Immature natural killer cell (primary cell): ENCODE results near the gene ARL3. TPM values are rescaled to one million over a fixed set of nuclear protein-coding genes. Genes with fewer than 3 reads are reported as not detected.

Experiments
- DNase-seq, 3 donors: peaks; one replicate each; pipeline ENCODE4 v3.0.0; 2022; ENCODE audit warnings: mixed read lengths in 1 of 3
- H3K27ac Mint-ChIP-seq, 6 donors: one replicate each; pipeline ENCODE4 v1.8.0; 2020; ENCODE audit warnings: mixed read lengths in 6 of 6, mild to moderate bottlenecking in 5 of 6, inconsistent platforms in 4 of 6, moderate library complexity in 3 of 6
- H3K27me3 Mint-ChIP-seq, 3 donors: one replicate each; pipeline ENCODE4 v1.8.0; 2020 to 2021; ENCODE audit warnings: low read depth in 3 of 3, mild to moderate bottlenecking in 3 of 3, mixed read lengths in 3 of 3, moderate library complexity in 3 of 3, inconsistent platforms in 1 of 3
- H3K36me3 Mint-ChIP-seq, 3 donors: one replicate each; pipeline ENCODE4 v1.8.0; 2020; ENCODE audit warnings: mixed read lengths in 3 of 3, inconsistent platforms in 2 of 3, mild to moderate bottlenecking in 2 of 3
- H3K4me1 Mint-ChIP-seq, 2 donors: one replicate each; pipeline ENCODE4 v1.8.0; 2020; ENCODE audit warnings: inconsistent platforms in 2 of 2, mild to moderate bottlenecking in 2 of 2, mixed read lengths in 2 of 2, moderate library complexity in 1 of 2
- H3K4me3 Mint-ChIP-seq, 5 donors: one replicate each; pipeline ENCODE4 v1.8.0; 2020; ENCODE audit warnings: mild to moderate bottlenecking in 5 of 5, mixed read lengths in 5 of 5, inconsistent platforms in 3 of 5, moderate library complexity in 3 of 5
- H3K9me3 Mint-ChIP-seq, 6 donors: one replicate each; pipeline ENCODE4 v1.8.0; 2020; ENCODE audit warnings: mild to moderate bottlenecking in 6 of 6, mixed read lengths in 6 of 6, inconsistent platforms in 4 of 6, moderate library complexity in 3 of 6
- polyA plus RNA-seq, 3 donors: library from polyadenylated mRNA; unstranded; fragments of 300-500 nt; fragmentation: Illumina TruSeq; gene quantifications; one replicate each; pipeline ENCODE4 v1.2.3, GENCODE V29; 2021

Gene ARL3
- polyA plus RNA-seq, 3 donors from 2014 or later, result 2.6 to 3.9 (median 3.6) TPM

- Mint-ChIP-seq H3K27me3 (peaks cover 6 to 11% (median 8%) of the 10 kb centered on the region in 3 donors), H3K4me3 (no peak overlapping the region), H3K27ac (peak overlapping the region in 3 of 6 donors; percentile 7 to 57 (median 23)), H3K36me3 (no peaks in the 10 kb centered on the region), H3K9me3 (no peaks in the 10 kb centered on the region), H3K4me1 (peaks cover 13 to 18% of the 10 kb centered on the region in 2 donors)
- DNase-seq, result no peak
Measured at GRCh38 chr10:102639537-102639936, 74.7 kb downstream of the ARL3 start.

- H3K27me3 Mint-ChIP-seq, result peaks cover 1 to 8% (median 2%) of the 10 kb centered on the region in 3 donors
- no peaks in the 10 kb centered on the region for H3K9me3 Mint-ChIP-seq
- H3K36me3 Mint-ChIP-seq, result peaks cover 4 to 9% (median 5%) of the 10 kb centered on the region in 3 donors
- peak overlapping the region in 3 of 6 donors; percentile 12 to 52 (median 46) for H3K27ac Mint-ChIP-seq
- DNase-seq, result no peak
- H3K4me3 Mint-ChIP-seq, result no peak overlapping the region
- peaks cover 6 to 9% of the 10 kb centered on the region in 2 donors for H3K4me1 Mint-ChIP-seq
Measured at GRCh38 chr10:102635377-102635776, 78.8 kb downstream of the ARL3 start.

- Mint-ChIP-seq H3K4me1 (peaks cover 6 to 9% of the 10 kb centered on the region in 2 donors), H3K27me3 (peaks cover 1 to 8% (median 2%) of the 10 kb centered on the region in 3 donors), H3K9me3 (no peaks in the 10 kb centered on the region), H3K4me3 (no peak overlapping the region), H3K36me3 (peaks cover 4 to 11% (median 5%) of the 10 kb centered on the region in 3 donors), H3K27ac (no peak overlapping the region)
- no peak for DNase-seq
Measured at GRCh38 chr10:102634686-102635085, 79.5 kb downstream of the ARL3 start.

- Mint-ChIP-seq H3K27me3 (peaks cover 1 to 6% (median 2%) of the 10 kb centered on the region in 3 donors), H3K9me3 (no peaks in the 10 kb centered on the region), H3K4me3 (no peak overlapping the region), H3K4me1 (peaks cover 6 to 9% of the 10 kb centered on the region in 2 donors), H3K27ac (no peak overlapping the region), H3K36me3 (peaks cover 4 to 11% (median 5%) of the 10 kb centered on the region in 3 donors)
- DNase-seq, result no peak
Measured at GRCh38 chr10:102633848-102634247, 80.3 kb downstream of the ARL3 start.

DNA sequence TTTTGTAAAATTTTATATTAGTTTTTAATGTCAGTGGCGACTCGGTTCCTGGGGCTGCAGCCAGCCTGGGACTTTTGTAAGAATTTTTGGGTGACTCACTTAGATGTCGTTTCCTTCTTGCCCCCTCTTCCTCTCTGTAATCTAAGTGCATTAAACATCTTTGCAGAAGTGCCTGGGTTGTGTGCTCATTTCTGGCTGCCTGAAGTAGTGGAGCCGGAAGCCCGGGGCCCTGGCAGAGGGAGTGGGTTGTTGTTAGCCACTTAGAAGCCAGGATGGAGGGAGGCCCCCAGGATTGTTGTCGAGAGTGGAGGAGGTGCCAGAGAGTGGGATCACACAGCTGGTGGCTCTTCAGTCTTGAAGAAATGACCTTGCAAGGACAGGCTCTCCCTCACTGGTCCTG is 80.9 kb downstream of the ARL3 start:
- Mint-ChIP-seq H3K27ac (no peak overlapping the region), H3K36me3 (peaks cover 4 to 11% (median 5%) of the 10 kb centered on the region in 3 donors), H3K27me3 (peaks cover 1 to 5% (median 2%) of the 10 kb centered on the region in 3 donors), H3K9me3 (no peaks in the 10 kb centered on the region), H3K4me3 (no peak overlapping the region), H3K4me1 (peaks cover 6 to 9% of the 10 kb centered on the region in 2 donors)
- DNase-seq, result no peak

DNA sequence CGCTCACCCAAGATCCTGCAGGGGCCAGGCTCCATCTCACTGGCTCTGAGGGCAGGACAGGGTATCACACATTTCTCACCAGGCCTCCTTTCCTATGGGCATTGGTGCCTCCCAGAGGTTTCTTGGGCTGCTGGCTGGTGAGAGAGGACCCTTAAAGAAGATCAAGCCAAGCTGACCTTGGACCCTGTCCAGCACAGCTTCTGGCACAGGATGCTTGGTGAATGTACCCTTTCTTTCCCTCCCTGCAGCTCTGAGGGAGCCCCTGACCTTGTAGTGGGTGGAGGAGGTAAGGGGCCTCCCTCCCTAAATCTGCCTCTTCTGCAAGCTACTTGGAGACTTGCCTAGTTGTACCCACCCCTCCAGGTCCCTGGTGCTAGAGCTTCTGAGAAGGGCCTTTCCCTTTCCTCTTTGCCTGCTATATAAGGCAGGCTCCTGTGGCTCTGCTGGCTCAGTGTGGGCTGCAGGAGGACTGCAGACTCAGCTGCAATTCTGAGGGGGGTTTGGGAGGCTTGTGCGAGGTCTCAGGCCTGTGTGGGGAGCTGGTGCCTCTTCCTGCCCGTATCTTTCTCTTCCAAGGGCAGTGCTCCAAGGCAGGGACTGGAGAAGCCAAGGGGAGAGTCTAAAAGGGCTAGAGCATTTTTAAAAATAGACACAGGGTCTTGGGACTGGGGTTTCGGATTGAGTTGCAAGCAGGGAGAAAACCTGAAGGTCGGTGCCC is 81.6 kb downstream of the ARL3 start:
- Mint-ChIP-seq H3K27me3 (peaks cover 1 to 5% (median 2%) of the 10 kb centered on the region in 3 donors), H3K27ac (peak overlapping the region in 1 of 6 donors; percentile 44), H3K36me3 (peaks cover 4 to 11% (median 5%) of the 10 kb centered on the region in 3 donors), H3K9me3 (no peaks in the 10 kb centered on the region), H3K4me1 (peaks cover 6 to 9% of the 10 kb centered on the region in 2 donors), H3K4me3 (no peak overlapping the region)
- DNase-seq, result no peak

- no peak overlapping the region for H3K4me3 Mint-ChIP-seq
- H3K36me3 Mint-ChIP-seq, result peaks cover 4 to 14% (median 5%) of the 10 kb centered on the region in 3 donors
- peaks cover 6 to 9% of the 10 kb centered on the region in 2 donors for H3K4me1 Mint-ChIP-seq
- H3K27me3 Mint-ChIP-seq, result peaks cover 0 to 5% (median 1%) of the 10 kb centered on the region in 3 donors
- no peak for DNase-seq
- H3K9me3 Mint-ChIP-seq, result no peaks in the 10 kb centered on the region
- no peak overlapping the region for H3K27ac Mint-ChIP-seq
Measured at GRCh38 chr10:102631525-102632393, 82.4 kb downstream of the ARL3 start.

GRCh38 chr10:102630663-102631062 is 83.5 kb downstream of the ARL3 start:
- no peak for DNase-seq
- H3K27me3 Mint-ChIP-seq, result peaks cover 0 to 3% (median 1%) of the 10 kb centered on the region in 3 donors
- no peak overlapping the region for H3K4me3 Mint-ChIP-seq
- no peak overlapping the region for H3K27ac Mint-ChIP-seq
- peaks cover 4 to 14% (median 5%) of the 10 kb centered on the region in 3 donors for H3K36me3 Mint-ChIP-seq
- H3K9me3 Mint-ChIP-seq, result no peaks in the 10 kb centered on the region
- H3K4me1 Mint-ChIP-seq, result peaks cover 5 to 6% of the 10 kb centered on the region in 2 donors

GRCh38 chr10:102629661-102630614 is 84.3 kb downstream of the ARL3 start:
- no peaks in the 10 kb centered on the region for H3K9me3 Mint-ChIP-seq
- H3K27ac Mint-ChIP-seq, result no peak overlapping the region
- peaks cover 4 to 14% (median 5%) of the 10 kb centered on the region in 3 donors for H3K36me3 Mint-ChIP-seq
- H3K4me1 Mint-ChIP-seq, result no peaks in the 10 kb centered on the region
- peaks cover 0 to 3% (median 1%) of the 10 kb centered on the region in 3 donors for H3K27me3 Mint-ChIP-seq
- no peak overlapping the region for H3K4me3 Mint-ChIP-seq
- no peak for DNase-seq

GRCh38 chr10:102628451-102628911 is 85.7 kb downstream of the ARL3 start:
- Mint-ChIP-seq H3K9me3 (no peaks in the 10 kb centered on the region), H3K27me3 (peaks cover 0 to 1% (median 0%) of the 10 kb centered on the region in 3 donors), H3K4me3 (no peak overlapping the region), H3K36me3 (peaks cover 4 to 14% (median 5%) of the 10 kb centered on the region in 3 donors), H3K27ac (no peak overlapping the region), H3K4me1 (no peaks in the 10 kb centered on the region)
- DNase-seq, result no peak

- Mint-ChIP-seq H3K36me3 (peaks cover 5 to 18% (median 8%) of the 10 kb centered on the region in 3 donors), H3K27ac (no peak overlapping the region), H3K9me3 (no peaks in the 10 kb centered on the region), H3K27me3 (peaks cover 0 to 1% (median 0%) of the 10 kb centered on the region in 3 donors), H3K4me3 (no peak overlapping the region), H3K4me1 (no peaks in the 10 kb centered on the region)
- DNase-seq, result no peak
Measured at GRCh38 chr10:102627736-102628293, 86.4 kb downstream of the ARL3 start.

GRCh38 chr10:102627291-102627735 is 86.9 kb downstream of the ARL3 start:
- Mint-ChIP-seq H3K36me3 (peaks cover 5 to 18% (median 8%) of the 10 kb centered on the region in 3 donors), H3K9me3 (no peaks in the 10 kb centered on the region), H3K27me3 (peaks cover 0 to 1% (median 0%) of the 10 kb centered on the region in 3 donors), H3K27ac (no peak overlapping the region), H3K4me3 (no peak overlapping the region), H3K4me1 (no peaks in the 10 kb centered on the region)
- no peak for DNase-seq
